A549 (cell line): ENCODE measurements around the gene ISM1.

Source experiments
- CEBPB ChIP-seq, 2 experiments: fragments of >200 bp in 1 of 2; sonication (Bioruptor Twin) in 1 of 2; formaldehyde crosslinking in 1 of 2; IDR thresholded peaks; 2 replicates each; pipeline ENCODE4 v1.6.1; 2012 to 2016
- MAFK ChIP-seq: fragments of 450-650 bp; IDR thresholded peaks from 2 replicates; pipeline ENCODE4 v1.6.1; 2014; ENCODE audit not compliant: partially characterized antibody
- MYC ChIP-seq: IDR thresholded peaks from 2 replicates; pipeline ENCODE4 v1.6.1; 2012; ENCODE audit warnings: mild to moderate bottlenecking, inconsistent platforms, low read length, improper control_type of control experiment, borderline replicate concordance
- NR3C1 ChIP-seq: fragments of >200 bp; sonication (Bioruptor Twin); formaldehyde crosslinking; IDR thresholded peaks from 3 replicates; pipeline ENCODE4 v1.6.1; 2017
- RFX5 ChIP-seq: fragments of 450-650 bp; IDR thresholded peaks from 2 replicates; pipeline ENCODE4 v1.7.1; 2014; ENCODE audit warnings: antibody characterized with exemption, mild to moderate bottlenecking, moderate library complexity
- TF ChIP-seq, protein P1 (sequence below): fragments of 450-650 bp; IDR thresholded peaks from 2 replicates; pipeline ENCODE4 v1.6.1; 2014; ENCODE audit warnings: antibody characterized with exemption

- TF ChIP-seq NR3C1 (no peak), RFX5 (no peak), MAFK (no peak), CEBPB (IDR thresholded peaks at IDR 0.05) (no peak), MYC (no peak)
- TF ChIP-seq, protein P1, sequence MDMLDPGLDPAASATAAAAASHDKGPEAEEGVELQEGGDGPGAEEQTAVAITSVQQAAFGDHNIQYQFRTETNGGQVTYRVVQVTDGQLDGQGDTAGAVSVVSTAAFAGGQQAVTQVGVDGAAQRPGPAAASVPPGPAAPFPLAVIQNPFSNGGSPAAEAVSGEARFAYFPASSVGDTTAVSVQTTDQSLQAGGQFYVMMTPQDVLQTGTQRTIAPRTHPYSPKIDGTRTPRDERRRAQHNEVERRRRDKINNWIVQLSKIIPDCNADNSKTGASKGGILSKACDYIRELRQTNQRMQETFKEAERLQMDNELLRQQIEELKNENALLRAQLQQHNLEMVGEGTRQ, result no peak
These were observed 722 bp downstream of the ISM1 start for GRCh38 chr20:13221673-13222318.
